HepG2 (cell line): Measurements from ENCODE around the gene RHBDL1. TPM values are rescaled to one million over a fixed set of nuclear protein-coding genes. Genes with fewer than 3 reads are reported as not detected.

Source experiments
- BHLHE40 ChIP-seq: IDR thresholded peaks from 2 replicates; pipeline ENCODE4 v1.6.1; 2011; ENCODE audit warnings: low read length, improper control_type of control experiment
- FOSL1 ChIP-seq: sonication (generic); formaldehyde crosslinking; IDR thresholded peaks from 2 replicates; pipeline ENCODE4 v1.9.0; 2021; ENCODE audit warnings: missing genetic modification reagents, borderline replicate concordance
- GATAD2A ChIP-seq: IDR thresholded peaks from 2 replicates; pipeline ENCODE4 v1.6.1; 2016
- MAZ ChIP-seq, 2 experiments: sonication (generic) in 1 of 2; formaldehyde crosslinking in 1 of 2; IDR thresholded peaks; 2 replicates each; pipeline versions ENCODE4 v1.5.0 to v1.6.1; 2012 to 2020; ENCODE audit warnings: low read depth in 2 of 2, mild to moderate bottlenecking in 2 of 2, borderline replicate concordance in 1 of 2, improper control_type of control experiment in 1 of 2, low read length in 1 of 2, missing genetic modification reagents in 1 of 2, moderate library complexity in 1 of 2
- MEIS2 ChIP-seq: sonication (generic); formaldehyde crosslinking; IDR thresholded peaks from 2 replicates; pipeline ENCODE4 v1.9.0; 2021; ENCODE audit warnings: mild to moderate bottlenecking, missing genetic modification reagents
- MTA3 ChIP-seq: sonication (generic); formaldehyde crosslinking; IDR thresholded peaks from 2 replicates; pipeline ENCODE4 v1.4.0; 2020; ENCODE audit warnings: missing genetic modification reagents
- MXI1 ChIP-seq: IDR thresholded peaks from 3 replicates; pipeline ENCODE4 v1.6.1; 2012; ENCODE audit warnings: low read depth, low read length, inconsistent platforms, borderline replicate concordance
- NBN ChIP-seq: fragments of 450-650 bp; conservative IDR thresholded peaks from 2 replicates; pipeline ENCODE4 v1.6.1; 2017
- NFYC ChIP-seq: IDR thresholded peaks from 2 replicates; pipeline ENCODE4 v1.6.1; 2016; ENCODE audit warnings: missing genetic modification reagents, missing compliant biosample characterization
- SP4 ChIP-seq: sonication (generic); formaldehyde crosslinking; IDR thresholded peaks from 2 replicates; pipeline ENCODE4 v1.8.1; 2023; ENCODE audit warnings: mild to moderate bottlenecking, missing genetic modification reagents
- STAG1 ChIP-seq: sonication (generic); formaldehyde crosslinking; IDR thresholded peaks from 2 replicates; pipeline ENCODE4 v1.4.0; 2020; ENCODE audit warnings: missing genetic modification reagents
- TGIF2 ChIP-seq: IDR thresholded peaks from 2 replicates; pipeline ENCODE4 v1.6.1; 2016; ENCODE audit warnings: control low read depth, missing compliant biosample characterization
- TMF1 ChIP-seq: sonication (generic); formaldehyde crosslinking; IDR thresholded peaks from 2 replicates; pipeline ENCODE4 v1.8.1; 2022; ENCODE audit warnings: low read depth, missing genetic modification reagents
- ZBTB7B ChIP-seq: sonication (generic); formaldehyde crosslinking; IDR thresholded peaks from 2 replicates; pipeline ENCODE4 v1.4.0; 2020; ENCODE audit warnings: missing genetic modification reagents
- ZMYM2 ChIP-seq: sonication (generic); formaldehyde crosslinking; IDR thresholded peaks from 2 replicates; pipeline ENCODE4 v1.8.0; 2022; ENCODE audit warnings: mild to moderate bottlenecking, missing genetic modification reagents
- ZNF749 ChIP-seq: sonication (generic); formaldehyde crosslinking; IDR thresholded peaks from 2 replicates; pipeline ENCODE4 v1.8.0; 2022; ENCODE audit warnings: mild to moderate bottlenecking, missing genetic modification reagents, moderate library complexity, borderline replicate concordance
- ZNF768 ChIP-seq: sonication (generic); formaldehyde crosslinking; IDR thresholded peaks from 2 replicates; pipeline ENCODE4 v1.4.0; 2020; ENCODE audit warnings: missing genetic modification reagents
- polyA plus RNA-seq, 8 experiments: library from polyadenylated mRNA; depleted of rRNA in 3 of 8; stranded (reverse) in 7 of 8; unstranded in 1 of 8; fragments of >200 nt; fragmentation: Illumina TruSeq in 4 of 8; extraction: Trizol in 4 of 8; gene quantifications; 2 replicates each; pipeline versions ENCODE4 v1.2.1 to v1.2.3, GENCODE V29; 2011 to 2016; ENCODE audit warnings: low read depth in 4 of 8, missing spikeins in 1 of 8, mixed read lengths in 1 of 8; ENCODE audit not compliant: insufficient read depth in 1 of 8
- total RNA-seq, 5 experiments: library from RNA; depleted of rRNA; stranded (reverse); fragments of >200 nt; fragmentation: Illumina TruSeq; extraction: Trizol; gene quantifications; 2 replicates each; pipeline ENCODE4 v1.2.3, GENCODE V29; 2016; ENCODE audit warnings: low read depth in 1 of 5
- TF ChIP-seq, protein P1 (sequence below): IDR thresholded peaks from 2 replicates; pipeline ENCODE4 v1.6.1; 2016; ENCODE audit warnings: missing compliant biosample characterization, missing genetic modification reagents, borderline replicate concordance
- TF ChIP-seq, protein P2 (sequence below): IDR thresholded peaks from 2 replicates; pipeline ENCODE4 v1.4.0; 2020; ENCODE audit warnings: mild to moderate bottlenecking, missing genetic modification reagents
- TF ChIP-seq, protein P3 (sequence below): sonication (generic); formaldehyde crosslinking; IDR thresholded peaks from 2 replicates; pipeline ENCODE4 v1.4.0; 2020; ENCODE audit warnings: missing genetic modification reagents, borderline replicate concordance

The RHBDL1 gene
- total and polyA plus RNA-seq, 2 of the 13 experiments (the other 11 are each of a cell fraction or from before 2014, with no cell fraction given) = 1.8 to 3.8 TPM

DNA sequence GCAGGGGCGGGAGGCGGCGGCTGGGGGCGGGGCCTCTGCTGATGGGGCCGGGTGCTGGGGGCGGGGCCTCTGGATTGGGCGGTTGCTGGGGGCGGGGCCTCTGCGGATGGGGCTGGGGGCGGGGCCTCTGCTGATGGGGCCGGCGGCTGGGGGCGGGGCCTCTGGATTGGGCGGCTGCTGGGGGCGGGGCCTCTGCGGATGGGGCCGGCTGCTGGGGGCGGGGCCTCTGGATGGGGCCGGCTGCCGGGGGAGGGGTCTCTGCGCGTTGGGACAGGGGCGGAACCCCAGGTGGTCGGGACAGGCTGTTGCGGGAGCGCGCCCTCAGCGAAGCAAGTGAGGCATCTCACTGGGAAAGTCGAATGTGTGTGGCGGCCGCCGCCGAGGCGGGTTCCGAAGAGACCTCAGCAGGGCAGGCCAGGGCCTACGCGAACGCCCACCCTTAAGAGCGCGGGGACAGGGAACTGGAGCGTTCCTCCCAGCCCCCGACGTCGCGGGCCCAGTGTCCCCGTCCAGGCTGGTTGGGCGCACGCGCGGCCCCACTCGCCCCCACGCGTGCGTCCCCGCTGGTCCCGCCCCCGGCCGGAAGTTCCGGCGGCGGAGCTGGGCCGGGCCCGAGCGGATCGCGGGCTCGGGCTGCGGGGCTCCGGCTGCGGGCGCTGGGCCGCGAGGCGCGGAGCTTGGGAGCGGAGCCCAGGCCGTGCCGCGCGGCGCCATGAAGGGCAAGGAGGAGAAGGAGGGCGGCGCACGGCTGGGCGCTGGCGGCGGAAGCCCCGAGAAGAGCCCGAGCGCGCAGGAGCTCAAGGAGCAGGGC is 4.5 kb downstream of the RHBDL1 start, which contains the start of gene STUB1 (continued):
- TF ChIP-seq MEIS2 (CRISPR knock-in tag) (peak; percentile 49; the same call in 1 of the 2 replicates), NFYC (CRISPR knock-in tag) (no peak), MAZ (IDR thresholded peaks at IDR 0.05; ENCODE audit: borderline replicate concordance, low read depth, low read length) (peak; percentile 41; the same call in 1 of the 2 replicates), MAZ (CRISPR knock-in tag; IDR thresholded peaks at IDR 0.05; ENCODE audit: low read depth) (no peak; the same call in none of the 2 replicates), MTA3 (no peak), STAG1 (peak; percentile 7; the same call in 1 of the 2 replicates), ZBTB7B (CRISPR knock-in tag) (0 out of 2 replicates have a peak, but pooled peaks have one; percentile 24), NBN (no peak), FOSL1 (CRISPR knock-in tag) (0 out of 2 replicates have a peak, but pooled peaks have one; percentile 17), MXI1 (peak; percentile 63; the same call in 1 of the 3 replicates), ZMYM2 (CRISPR knock-in tag) (peak; percentile 14; the same call in 1 of the 2 replicates), ZNF768 (peak; percentile 63; the same call in 1 of the 2 replicates), TMF1 (CRISPR knock-in tag) (0 out of 2 replicates have a peak, but pooled peaks have one; percentile 53), GATAD2A (CRISPR knock-in tag) (no peak), SP4 (CRISPR knock-in tag) (peak; percentile 76; the same call in 1 of the 2 replicates), BHLHE40 (peak; percentile 34; the same call in 1 of the 2 replicates), ZNF749 (CRISPR knock-in tag) (peak; percentile 63; the same call in 1 of the 2 replicates), TGIF2 (peak; percentile 47; the same call in 1 of the 2 replicates)
- TF ChIP-seq, protein P1, sequence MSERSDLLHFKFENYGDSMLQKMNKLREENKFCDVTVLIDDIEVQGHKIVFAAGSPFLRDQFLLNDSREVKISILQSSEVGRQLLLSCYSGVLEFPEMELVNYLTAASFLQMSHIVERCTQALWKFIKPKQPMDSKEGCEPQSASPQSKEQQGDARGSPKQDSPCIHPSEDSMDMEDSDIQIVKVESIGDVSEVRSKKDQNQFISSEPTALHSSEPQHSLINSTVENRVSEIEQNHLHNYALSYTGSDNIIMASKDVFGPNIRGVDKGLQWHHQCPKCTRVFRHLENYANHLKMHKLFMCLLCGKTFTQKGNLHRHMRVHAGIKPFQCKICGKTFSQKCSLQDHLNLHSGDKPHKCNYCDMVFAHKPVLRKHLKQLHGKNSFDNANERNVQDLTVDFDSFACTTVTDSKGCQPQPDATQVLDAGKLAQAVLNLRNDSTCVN (CRISPR knock-in tag) = peak; percentile 17; the same call in 1 of the 2 replicates
- TF ChIP-seq, protein P2, sequence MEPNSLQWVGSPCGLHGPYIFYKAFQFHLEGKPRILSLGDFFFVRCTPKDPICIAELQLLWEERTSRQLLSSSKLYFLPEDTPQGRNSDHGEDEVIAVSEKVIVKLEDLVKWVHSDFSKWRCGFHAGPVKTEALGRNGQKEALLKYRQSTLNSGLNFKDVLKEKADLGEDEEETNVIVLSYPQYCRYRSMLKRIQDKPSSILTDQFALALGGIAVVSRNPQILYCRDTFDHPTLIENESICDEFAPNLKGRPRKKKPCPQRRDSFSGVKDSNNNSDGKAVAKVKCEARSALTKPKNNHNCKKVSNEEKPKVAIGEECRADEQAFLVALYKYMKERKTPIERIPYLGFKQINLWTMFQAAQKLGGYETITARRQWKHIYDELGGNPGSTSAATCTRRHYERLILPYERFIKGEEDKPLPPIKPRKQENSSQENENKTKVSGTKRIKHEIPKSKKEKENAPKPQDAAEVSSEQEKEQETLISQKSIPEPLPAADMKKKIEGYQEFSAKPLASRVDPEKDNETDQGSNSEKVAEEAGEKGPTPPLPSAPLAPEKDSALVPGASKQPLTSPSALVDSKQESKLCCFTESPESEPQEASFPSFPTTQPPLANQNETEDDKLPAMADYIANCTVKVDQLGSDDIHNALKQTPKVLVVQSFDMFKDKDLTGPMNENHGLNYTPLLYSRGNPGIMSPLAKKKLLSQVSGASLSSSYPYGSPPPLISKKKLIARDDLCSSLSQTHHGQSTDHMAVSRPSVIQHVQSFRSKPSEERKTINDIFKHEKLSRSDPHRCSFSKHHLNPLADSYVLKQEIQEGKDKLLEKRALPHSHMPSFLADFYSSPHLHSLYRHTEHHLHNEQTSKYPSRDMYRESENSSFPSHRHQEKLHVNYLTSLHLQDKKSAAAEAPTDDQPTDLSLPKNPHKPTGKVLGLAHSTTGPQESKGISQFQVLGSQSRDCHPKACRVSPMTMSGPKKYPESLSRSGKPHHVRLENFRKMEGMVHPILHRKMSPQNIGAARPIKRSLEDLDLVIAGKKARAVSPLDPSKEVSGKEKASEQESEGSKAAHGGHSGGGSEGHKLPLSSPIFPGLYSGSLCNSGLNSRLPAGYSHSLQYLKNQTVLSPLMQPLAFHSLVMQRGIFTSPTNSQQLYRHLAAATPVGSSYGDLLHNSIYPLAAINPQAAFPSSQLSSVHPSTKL (CRISPR knock-in tag) = 0 out of 2 replicates have a peak, but pooled peaks have one; percentile 17
- TF ChIP-seq, protein P3, sequence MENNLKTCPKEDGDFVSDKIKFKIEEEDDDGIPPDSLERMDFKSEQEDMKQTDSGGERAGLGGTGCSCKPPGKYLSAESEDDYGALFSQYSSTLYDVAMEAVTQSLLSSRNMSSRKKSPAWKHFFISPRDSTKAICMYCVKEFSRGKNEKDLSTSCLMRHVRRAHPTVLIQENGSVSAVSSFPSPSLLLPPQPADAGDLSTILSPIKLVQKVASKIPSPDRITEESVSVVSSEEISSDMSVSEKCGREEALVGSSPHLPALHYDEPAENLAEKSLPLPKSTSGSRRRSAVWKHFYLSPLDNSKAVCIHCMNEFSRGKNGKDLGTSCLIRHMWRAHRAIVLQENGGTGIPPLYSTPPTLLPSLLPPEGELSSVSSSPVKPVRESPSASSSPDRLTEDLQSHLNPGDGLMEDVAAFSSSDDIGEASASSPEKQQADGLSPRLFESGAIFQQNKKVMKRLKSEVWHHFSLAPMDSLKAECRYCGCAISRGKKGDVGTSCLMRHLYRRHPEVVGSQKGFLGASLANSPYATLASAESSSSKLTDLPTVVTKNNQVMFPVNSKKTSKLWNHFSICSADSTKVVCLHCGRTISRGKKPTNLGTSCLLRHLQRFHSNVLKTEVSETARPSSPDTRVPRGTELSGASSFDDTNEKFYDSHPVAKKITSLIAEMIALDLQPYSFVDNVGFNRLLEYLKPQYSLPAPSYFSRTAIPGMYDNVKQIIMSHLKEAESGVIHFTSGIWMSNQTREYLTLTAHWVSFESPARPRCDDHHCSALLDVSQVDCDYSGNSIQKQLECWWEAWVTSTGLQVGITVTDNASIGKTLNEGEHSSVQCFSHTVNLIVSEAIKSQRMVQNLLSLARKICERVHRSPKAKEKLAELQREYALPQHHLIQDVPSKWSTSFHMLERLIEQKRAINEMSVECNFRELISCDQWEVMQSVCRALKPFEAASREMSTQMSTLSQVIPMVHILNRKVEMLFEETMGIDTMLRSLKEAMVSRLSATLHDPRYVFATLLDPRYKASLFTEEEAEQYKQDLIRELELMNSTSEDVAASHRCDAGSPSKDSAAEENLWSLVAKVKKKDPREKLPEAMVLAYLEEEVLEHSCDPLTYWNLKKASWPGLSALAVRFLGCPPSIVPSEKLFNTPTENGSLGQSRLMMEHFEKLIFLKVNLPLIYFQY (CRISPR knock-in tag) = 0 out of 2 replicates have a peak, but pooled peaks have one; percentile 56
